ENCODE measurements around the gene FGGY.

FGGY gene

DNA sequence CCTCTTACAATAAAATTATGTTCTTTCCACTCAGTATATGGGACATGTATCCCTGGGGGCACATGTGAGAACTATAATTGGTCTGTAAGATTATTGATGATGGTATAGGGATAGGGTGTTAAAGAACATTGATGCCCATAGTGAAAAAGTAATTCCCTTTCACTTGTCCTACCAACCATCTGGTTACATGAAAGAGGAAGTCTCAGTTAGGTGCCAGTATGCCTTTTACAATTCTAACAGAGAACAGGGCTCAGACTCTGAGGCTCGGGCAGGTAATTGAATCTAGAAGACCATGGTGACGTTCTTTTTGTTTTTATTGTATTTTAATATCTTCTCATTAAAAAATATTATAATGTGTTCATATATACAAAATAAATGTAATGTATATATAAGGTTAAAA, 113.6 kb downstream of the FGGY start:
- FAIRE-seq (no peak), DNase-seq (ENCODE audit: low spot score) (no peak)

DNA sequence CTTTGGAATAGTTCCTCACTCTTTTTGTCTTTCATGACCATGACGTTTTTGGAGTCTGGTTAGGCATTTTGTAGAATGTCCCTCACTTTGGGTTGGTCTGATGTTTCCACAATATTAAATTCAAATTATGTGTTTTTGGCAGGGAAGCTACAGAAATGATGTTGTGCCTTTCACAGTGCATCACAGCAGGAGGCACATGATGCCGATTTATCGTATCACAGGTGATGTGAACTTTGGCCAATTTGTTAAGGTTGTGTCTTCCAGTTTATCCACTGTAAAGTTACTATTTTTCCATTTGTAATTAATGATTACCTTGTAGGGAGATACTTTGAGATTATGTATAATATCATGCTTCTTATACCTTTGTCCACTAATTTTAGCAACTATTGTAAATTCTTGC, 114.3 kb downstream of the FGGY start:
- no peak for FAIRE-seq
- DNase-seq (ENCODE audit: low spot score): no peak

DNA sequence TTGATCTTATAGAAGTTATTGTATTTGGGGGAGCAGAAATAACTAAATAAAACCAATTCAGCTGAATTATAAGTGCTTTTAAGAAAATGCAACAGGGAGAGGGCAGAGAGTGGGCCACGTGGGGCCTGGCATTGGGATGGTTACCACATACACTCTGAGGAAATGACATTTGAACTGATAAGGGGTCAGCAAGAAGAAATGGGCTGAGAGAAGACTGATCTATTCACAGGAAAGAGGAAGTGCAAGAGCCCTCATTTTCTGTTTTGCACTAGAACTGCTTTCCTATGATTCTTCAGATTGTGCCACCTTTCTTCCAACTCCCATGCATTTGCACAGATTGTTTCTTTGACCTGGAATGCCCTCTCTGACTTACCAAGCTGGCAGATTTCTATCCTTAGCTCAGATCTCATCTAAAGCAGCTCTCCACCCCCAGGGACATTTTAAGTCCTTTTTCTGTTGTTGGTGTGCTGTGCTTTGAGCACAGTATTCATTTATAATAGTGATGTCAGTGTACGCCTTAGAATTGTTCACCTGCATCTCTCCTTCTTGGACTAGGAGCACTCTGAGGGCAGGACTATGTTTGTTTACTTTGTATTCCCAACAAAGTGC, 115.9 kb downstream of the FGGY start:
- DNase-seq (ENCODE audit: low spot score) (no peak), FAIRE-seq (no peak)

DNA sequence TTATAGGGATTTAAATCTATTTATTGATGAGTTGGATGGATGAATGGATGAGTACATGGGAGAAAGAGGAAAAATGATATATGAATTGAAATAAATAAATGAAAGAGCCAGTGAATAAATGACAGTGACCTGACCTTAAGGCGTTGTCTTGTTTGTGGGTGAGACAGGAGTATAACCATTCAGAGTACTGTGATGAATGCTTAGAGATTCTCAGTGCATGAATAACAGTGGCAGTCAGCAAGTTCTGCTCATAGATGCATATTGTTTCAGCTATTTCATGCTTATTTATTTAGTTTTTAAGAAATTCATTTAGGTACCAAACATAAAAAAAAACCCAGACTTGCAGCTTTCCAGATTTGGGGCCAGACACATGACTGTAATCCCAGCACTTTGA, 116.4 kb downstream of the FGGY start:
- DNase-seq (ENCODE audit: low spot score): no peak
- no peak for FAIRE-seq

DNA sequence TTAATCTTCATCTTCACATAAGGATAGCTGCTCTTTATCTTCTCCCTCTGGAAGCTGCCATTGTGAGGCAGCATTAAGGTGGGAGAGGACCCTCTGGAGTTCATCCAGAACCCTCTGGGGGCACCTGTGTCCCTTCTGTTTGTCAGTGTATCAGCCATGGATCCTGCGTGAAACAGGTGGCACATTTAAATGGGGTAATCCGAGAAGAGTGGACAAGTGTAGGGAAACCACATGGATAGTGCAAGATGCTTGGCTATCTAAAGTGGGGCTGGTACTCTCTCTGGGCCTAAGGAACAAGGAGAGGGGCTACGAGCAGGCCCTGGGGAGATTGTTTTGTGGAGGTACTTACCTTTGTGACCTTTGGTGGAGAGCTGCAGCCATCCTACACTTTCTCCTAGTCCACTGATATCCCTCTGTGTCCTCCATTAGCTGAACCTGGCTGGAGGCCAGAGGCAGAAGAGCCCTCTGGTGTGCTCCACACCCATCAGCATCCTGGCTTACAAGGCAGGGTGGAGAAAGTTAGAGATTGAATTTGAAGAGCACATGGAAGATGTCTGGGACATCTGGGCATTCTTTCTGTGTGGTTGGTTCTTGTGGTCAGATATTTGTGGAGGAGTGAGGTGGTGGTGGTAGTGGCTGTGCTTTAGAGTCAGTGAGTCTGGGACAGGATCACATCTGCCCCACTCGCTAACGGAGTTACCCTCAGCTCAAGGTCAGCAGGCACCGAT, 117.7 kb downstream of the FGGY start:
- DNase-seq (ENCODE audit: low spot score): peak; percentile 72
- peak; percentile 62 for FAIRE-seq

DNA sequence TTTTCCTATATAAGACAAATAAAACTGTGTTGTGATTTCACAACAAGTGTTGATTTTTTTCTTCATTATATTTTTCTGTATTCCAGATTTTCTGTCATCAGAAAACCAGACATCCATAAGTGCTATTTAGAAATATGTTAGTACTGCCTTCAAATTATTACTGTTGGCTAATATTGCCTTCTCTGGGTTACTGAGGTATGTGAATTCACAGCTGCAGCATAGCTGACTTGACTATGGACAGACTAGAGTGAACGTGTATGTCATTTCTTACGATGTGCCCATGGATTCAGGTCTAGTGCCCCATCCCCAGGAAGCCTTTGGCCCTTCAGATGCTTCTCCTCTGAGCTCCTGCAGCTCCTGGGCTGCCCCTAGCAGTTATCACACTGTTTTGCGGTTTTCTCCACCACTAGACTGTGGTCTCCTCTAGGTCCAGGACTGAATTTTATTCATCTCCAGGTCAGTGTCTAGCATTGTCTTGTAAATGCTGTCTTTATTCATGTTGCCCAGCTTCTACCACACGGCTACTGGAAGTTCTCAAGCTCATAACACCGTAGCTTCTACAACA, 118.5 kb downstream of the FGGY start:
- DNase-seq (ENCODE audit: low spot score) (no peak), FAIRE-seq (no peak)

DNA sequence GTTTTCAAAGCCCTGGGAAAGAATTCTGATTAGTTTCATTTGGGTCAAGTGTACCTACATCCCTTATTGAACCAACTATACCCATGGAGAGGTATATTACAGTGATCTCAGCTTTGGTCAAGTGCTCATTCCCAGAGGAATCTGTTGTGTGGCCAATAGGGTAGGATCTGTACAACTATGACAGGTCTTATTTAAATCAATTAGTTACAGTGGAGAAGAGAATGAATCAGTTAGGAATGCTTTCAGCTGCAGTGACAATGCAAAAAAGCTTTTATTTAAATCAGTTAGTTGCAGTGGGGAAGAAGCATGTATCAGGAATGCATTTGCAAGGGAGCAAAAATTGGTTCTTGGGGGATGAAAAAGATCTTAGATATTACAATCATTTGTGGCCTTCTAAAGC, 119.0 kb downstream of the FGGY start:
- FAIRE-seq: no peak
- DNase-seq (ENCODE audit: low spot score): peak; percentile 21

DNA sequence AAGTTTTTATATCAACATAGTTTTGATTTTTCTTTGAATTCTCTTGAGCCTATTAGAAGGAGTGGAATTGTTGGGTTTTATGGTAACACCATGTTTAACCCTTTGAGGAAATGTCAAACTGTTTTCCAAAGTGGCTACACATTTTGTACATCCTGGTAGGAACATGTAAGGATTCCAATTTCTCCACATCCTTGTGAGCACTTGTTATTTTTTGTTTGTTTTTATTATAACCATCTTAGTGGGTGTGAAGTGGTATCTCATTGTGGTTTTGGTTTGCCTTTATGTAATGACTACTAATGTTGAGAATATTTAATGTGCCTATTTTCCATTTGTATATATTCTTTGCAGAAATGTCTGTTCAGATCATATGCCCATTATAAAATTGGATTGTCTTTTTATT, 120.5 kb downstream of the FGGY start:
- no peak for FAIRE-seq
- no peak for DNase-seq (ENCODE audit: low spot score)

DNA sequence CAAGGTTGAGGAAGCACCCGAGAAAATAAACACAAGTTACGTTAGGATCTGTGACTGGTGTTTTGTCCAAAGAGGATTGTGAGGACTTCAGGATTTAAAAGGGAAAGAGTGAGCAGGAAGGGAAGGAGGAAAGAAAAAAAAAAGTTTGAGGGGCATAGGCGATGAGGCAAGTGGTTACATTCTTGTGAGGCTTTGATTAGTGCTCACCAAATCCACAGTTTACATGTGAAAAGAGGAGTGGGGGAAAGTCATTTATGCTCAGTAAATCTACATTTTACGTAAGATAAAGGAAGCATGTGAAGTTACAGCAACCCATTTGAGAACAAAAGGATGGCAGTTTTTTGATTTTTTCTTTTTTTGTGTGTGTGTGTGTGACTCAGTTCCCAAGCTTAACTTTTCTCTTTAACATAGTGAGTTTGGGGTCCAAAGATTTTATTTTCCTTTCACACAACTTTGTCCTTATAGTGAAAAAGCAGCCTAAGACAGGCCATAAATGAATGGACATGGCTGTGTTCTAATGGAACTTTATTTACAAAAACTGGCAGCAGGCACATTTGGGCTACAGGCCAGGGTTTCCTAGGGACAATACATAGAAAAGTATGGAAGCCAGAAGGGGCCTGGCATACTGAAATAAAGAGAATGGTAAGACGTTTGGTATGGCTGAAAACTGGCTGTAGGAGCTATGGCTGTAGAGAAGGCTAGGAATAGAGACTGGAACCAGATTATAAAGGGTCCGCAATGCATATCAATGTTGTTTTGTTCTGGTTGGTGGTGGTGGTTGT, 121.7 kb downstream of the FGGY start:
- DNase-seq (ENCODE audit: low spot score): no peak
- no peak for FAIRE-seq

DNA sequence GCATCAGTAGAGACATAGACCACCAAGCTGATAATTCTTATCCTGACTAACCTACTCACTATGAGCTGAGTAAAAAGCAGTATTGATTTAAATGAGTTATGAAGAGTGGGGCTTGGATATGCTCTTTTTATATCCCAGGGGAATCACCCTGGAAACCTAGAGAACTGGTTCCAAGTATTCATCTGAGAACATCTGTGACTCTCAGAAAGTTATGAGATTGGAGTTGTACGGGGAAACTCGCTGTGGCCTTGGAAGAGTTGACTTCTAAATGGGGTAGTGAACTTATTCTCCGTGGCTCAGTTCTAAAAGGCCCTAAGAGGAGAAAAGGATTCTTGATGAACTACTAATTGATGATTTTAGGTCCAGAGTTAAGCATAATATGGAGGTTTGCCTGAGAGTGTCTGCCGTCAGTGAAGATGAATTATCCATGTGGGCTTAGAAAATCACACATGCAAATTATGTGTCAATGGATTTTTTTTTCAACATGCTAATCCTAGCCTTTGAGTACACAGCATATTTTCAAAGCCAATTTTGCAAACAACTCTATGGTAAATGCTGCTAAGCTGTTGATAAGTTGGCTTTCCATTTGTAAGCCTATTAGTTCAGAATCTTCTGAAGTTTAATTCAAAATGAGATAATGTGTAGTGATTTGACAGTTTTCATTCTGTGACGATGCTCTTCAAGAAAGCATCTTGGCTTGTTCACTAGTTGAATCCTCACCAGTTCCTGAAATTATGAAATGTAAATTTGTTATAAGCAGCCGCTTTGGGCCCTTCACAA, 122.7 kb downstream of the FGGY start:
- FAIRE-seq (no peak), DNase-seq (ENCODE audit: low spot score) (no peak)

DNA sequence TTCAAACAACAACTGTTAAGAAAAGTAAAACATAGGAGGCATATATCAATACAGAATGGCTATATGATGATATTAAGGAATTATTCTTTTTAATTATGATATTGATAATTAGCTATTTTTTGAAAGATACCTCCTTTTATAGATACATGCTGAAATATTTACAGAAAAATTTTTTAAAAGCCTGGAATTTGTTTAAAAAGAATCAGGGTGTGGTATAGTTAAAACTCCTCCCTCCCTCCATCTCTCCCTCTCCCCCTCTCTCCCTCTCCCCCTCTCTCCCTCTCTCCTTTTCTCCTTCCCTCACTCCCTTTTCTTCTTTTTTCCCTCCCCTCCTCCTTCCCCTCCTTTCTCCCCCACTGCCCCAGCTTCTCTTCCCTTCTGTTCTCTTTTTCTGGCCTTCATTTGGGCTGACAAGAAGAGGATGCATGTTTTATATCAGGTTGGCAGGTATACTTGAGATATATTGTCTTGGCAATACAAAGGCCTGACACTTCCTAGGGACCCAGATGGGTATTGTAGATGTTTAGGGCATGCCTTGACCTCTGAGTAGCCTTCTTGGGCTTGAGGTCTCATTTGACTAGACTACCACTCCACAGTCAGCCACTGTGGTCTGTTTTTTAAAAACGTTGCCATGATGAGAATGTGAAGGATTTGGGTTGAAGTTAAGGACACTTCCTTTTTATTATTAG, 124.5 kb downstream of the FGGY start:
- FAIRE-seq: no peak

DNA sequence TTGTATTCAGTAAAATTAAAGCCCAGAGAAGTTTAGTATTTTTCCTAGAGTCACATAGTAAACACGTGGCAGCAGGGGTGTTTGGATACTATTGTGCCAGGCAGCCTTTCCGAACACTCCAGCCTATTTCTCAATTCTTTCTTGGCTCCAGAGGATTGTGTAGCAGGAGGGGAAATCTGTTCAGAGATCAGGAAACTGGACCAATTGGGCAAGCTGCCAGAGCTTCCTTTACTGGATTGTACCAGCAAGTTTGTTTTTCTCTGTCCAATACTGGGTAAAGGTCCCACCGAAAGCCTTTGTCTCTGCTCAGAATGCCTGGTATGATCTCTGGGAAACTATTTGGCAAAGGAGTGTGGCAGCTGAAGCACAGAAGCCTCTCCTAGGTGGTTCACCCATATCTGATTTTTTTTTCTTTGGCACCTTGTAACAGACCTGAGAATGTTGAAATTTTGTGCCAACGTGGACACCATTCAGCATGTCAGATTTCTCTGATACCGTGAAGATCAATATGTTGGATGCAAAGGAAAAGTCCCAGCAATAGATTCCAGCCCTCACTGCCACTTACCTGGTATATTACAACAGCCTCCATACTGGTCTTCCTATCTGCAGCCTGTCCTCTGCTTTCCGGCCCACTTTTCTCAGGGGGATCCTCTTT, 126.2 kb downstream of the FGGY start:
- DNase-seq (ENCODE audit: low spot score) (no peak), FAIRE-seq (no peak)

More for the DNA sequence above, 124.5 kb downstream of the FGGY start:
- DNase-seq (ENCODE audit: low spot score): no peak

DNA sequence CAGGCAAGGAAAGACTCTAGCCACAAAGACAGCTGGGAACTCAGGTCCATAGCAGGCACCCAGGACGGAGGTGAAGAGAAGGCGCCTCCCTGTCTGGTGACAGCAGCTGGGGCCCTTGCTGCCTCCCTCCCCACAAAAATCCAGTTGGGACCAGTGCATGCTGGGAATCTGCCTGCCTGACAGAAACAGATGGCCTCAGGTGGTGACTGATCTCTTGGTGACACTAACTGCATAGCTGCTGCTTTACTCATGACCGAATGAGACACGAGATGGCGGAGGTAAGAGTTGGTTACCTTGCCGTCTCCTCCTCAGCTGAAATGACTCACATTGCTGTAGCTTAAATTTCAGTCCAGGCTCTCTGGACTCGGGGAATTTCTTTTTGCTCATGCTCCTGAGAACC, 130.3 kb downstream of the FGGY start:
- peak; percentile 99 for DNase-seq (ENCODE audit: low spot score)
- peak; percentile 96 for FAIRE-seq

DNA sequence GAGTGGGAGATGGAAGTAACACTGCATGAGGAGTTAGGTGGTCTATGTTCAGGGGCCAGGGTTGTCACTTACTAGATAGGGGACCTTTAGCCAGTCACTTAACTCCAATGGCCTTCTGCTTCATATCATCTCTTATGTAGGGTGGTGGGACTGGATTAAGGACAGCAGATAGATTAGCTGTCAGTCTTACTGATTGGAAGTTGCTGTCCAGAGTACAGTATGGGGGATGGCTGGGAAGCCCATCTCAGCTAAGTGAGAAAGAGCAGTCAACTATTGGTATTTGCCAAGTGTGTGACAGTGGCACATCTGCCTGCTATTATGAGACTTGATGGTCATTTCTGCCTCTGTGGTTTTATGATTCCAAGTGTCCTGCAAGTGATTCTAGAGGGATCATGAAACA, 130.9 kb downstream of the FGGY start:
- FAIRE-seq: no peak
- DNase-seq (ENCODE audit: low spot score): no peak

DNA sequence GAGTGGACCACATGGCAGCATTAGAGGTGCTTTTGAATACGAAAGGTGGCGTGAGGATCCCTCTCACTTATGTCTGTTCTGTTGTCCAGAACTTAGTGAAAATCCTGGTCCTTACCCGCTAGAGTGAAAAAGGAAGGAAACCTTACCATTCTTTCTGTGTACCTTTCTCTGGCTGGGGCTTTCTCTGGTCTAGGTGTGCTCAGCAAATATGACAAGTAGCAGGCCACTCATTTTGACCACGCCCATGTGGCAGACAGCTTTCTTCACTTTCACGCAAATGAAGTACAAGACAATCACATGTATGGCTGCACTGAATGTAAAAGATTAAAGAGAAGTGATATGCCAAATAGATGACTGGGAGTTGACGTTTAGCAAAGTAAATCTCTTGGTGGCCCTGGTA, 131.9 kb downstream of the FGGY start:
- no peak for DNase-seq (ENCODE audit: low spot score)
- FAIRE-seq: no peak

DNA sequence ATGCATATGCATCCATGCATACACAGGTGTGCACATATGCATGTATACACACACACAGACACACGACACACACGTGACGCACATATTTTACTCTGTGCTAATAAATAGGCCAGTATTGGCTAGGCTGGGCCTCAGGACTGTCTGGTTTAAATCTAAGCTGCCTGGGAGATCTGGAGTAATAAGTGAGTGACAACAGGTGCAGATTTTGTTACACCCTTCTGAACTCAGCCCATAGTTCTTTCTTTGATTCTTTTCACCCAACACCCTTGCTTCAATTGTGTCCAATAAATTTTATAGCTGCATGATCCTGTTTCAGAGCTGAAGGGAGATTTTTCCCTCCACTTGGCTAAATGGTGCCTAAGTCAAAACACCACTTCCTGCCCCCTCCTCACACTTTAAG, 132.8 kb downstream of the FGGY start:
- FAIRE-seq (no peak), DNase-seq (ENCODE audit: low spot score) (no peak)

DNA sequence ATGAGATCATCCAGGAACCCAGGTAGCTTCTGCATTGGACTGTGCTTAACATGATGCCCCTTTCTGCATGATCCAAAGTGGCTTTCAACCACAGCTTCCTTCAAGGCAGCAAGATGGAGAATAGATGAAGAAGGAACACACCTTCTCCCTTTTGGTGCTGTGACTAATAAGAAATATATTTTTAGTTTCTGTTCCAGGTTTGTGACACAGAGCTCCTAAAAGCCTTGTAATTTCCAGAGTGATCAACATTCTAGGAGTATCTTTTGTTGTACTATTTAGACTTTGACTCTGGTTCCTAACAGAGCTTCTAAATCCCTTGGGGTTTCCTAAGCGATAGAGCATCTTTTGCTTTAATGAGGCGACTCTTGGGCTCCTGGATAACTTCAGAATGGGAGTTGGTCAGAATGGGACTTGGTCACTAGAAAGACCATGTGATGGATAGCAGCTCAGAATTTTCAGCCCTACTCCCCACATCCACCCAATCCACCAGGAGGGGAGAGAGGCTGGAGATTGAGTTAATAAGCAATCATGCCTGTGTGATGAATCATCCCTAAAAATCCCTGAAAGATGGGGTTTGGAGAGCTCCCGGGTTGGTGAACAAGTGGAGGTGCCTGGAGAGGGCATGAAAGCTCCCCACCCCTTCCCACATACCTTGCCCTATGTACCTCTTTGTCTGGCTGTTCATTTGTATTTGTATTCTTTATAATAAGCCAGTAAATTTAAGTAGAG, 134.8 kb downstream of the FGGY start:
- FAIRE-seq: peak; percentile 87
- DNase-seq (ENCODE audit: low spot score): peak; percentile 76

DNA sequence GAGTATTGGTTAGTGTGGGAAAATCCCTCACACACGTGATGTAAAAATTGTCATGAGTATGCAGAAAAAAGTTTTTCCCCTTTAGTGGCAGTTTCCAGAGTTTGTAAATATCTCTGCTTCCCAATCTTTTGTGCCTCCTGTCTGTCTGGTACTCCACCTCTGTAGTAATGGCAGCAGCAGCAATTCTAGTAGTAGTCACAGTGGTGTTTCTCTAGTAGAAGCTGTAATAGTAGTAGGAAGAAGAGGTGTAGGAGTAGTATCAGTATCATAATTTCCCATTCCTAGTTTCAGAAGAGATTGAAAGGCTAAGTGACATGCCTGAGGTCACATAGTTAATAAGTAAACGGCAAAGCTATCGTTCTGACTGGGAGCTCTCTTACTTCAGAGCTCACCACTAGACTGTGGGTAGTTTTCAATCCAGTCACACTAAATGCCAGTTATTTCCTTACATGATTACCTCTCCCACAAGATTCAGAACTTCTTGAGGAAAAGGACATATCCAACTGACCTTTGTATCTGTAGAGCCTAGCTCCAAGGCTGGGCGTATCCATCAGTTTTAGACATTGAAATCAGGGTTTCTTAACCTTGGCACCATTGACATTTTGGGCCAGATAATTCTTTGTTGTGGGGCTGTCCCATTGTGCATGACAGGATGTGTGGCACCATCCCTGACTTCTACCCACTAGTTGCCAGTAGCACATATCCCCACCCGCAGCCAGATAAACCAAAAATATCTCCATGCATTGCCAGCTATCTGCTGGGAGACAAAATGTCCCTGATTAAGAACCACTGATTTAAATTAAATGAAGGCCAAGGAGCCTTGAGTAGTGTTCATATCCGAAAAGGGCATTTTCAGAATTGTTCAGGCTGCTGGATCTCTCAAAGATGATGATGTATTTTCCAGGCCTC, 135.9 kb downstream of the FGGY start:
- peak; percentile 99 for FAIRE-seq
- peak; percentile 99 for DNase-seq (ENCODE audit: low spot score)

DNA sequence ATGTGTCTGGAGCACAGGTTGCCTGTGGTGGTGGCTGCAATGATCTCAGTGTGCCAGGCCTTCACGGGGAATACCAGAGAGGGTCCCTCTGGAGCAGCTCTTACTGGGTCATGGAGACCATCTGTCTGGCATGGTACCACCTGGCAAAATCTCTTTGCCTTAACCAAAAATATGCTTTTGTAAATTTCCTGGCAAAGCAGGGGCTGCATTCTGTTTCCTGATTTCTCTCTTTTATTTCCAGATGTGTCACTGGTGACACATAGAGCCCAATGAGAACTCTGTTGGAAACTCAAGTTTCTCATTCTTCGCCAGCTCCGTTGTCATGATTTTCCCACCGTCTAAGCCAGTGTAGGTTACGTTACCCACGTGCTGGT, 136.5 kb downstream of the FGGY start:
- FAIRE-seq (peak; percentile 24), DNase-seq (ENCODE audit: low spot score) (peak; percentile 33)
